ENCODE data around the gene SH2D7.

The SH2D7 gene

GRCh38 chr15:78092261-78093041 is at the start of gene SH2D7:
TSS of gene SH2D7 (plus strand) at chr15:78092561. CDS start at chr15:78092585, 24 bp downstream.
- DNase-seq (ENCODE audit: low read depth in 2 of 2), result no peak

- DNase-seq (ENCODE audit: low read depth in 2 of 2), result no peak
These were observed 47.8 kb upstream of the SH2D7 start for GRCh38 chr15:78044407-78045155.

GRCh38 chr15:78045189-78045588 is 47.2 kb upstream of the SH2D7 start:
- no peak for DNase-seq (ENCODE audit: low read depth in 2 of 2)

- DNase-seq (ENCODE audit: low read depth in 2 of 2), result no peak
These were observed 45.5 kb upstream of the SH2D7 start for GRCh38 chr15:78046796-78047341.

- DNase-seq (ENCODE audit: low read depth in 2 of 2), result no peak
These were observed 44.4 kb upstream of the SH2D7 start for GRCh38 chr15:78047761-78048627.

- no peak for DNase-seq (ENCODE audit: low read depth in 2 of 2)
These were observed 43.8 kb upstream of the SH2D7 start for GRCh38 chr15:78048628-78048920.

GRCh38 chr15:78049691-78050440 is 42.5 kb upstream of the SH2D7 start:
- DNase-seq (ENCODE audit: low read depth in 2 of 2), result peak in 1 of 2 donors; percentile 51

- DNase-seq (ENCODE audit: low read depth in 2 of 2), result no peak
These were observed 41.9 kb upstream of the SH2D7 start for GRCh38 chr15:78050441-78050809.

GRCh38 chr15:78050826-78051225 is 41.5 kb upstream of the SH2D7 start:
- no peak for DNase-seq (ENCODE audit: low read depth in 2 of 2)

GRCh38 chr15:78051596-78051995 is 40.8 kb upstream of the SH2D7 start:
- no peak for DNase-seq (ENCODE audit: low read depth in 2 of 2)

GRCh38 chr15:78052001-78052401 is 40.4 kb upstream of the SH2D7 start:
- DNase-seq (ENCODE audit: low read depth in 2 of 2), result no peak

- no peak for DNase-seq (ENCODE audit: low read depth in 2 of 2)
These were observed 39.8 kb upstream of the SH2D7 start for GRCh38 chr15:78052545-78052944.

GRCh38 chr15:78054518-78054917 is 37.8 kb upstream of the SH2D7 start:
- no peak for DNase-seq (ENCODE audit: low read depth in 2 of 2)

- no peak for DNase-seq (ENCODE audit: low read depth in 2 of 2)
These were observed 37.4 kb upstream of the SH2D7 start for GRCh38 chr15:78054966-78055365.

GRCh38 chr15:78055919-78056713 is 36.2 kb upstream of the SH2D7 start:
- no peak for DNase-seq (ENCODE audit: low read depth in 2 of 2)

GRCh38 chr15:78056714-78057269 is 35.6 kb upstream of the SH2D7 start:
- DNase-seq (ENCODE audit: low read depth in 2 of 2), result no peak

GRCh38 chr15:78057803-78058202 is 34.6 kb upstream of the SH2D7 start:
- DNase-seq (ENCODE audit: low read depth in 2 of 2), result no peak

- no peak for DNase-seq (ENCODE audit: low read depth in 2 of 2)
These were observed 33.9 kb upstream of the SH2D7 start for GRCh38 chr15:78058401-78058935.

- no peak for DNase-seq (ENCODE audit: low read depth in 2 of 2)
These were observed 33.1 kb upstream of the SH2D7 start for GRCh38 chr15:78059110-78059839.

Measured in stimulated activated CD8-positive, alpha-beta memory T cell treated with anti-CD3 and anti-CD28 coated beads, Interleukin-15, amount 100 ng/mL, for 4 hours (primary cell).